ENCODE measurements around the gene ADAM23. TPM values are rescaled to one million over a fixed set of nuclear protein-coding genes. Genes with fewer than 3 reads are reported as not detected.

ADAM23 gene
- total RNA-seq, 1 experiment from 2014 or later: 24.6 TPM

- ChIA-PET CTCF (no interaction called here), POLR2A (no interaction called here)
- H3K9me3 Mint-ChIP-seq: no peaks in the 10 kb centered on the region
- DNase-seq (ENCODE audit: low spot score) (no peak), ATAC-seq (no peak)
- no peak overlapping the region for H3K27ac Mint-ChIP-seq
- H3K36me3 Mint-ChIP-seq: no peaks in the 10 kb centered on the region
- no peaks in the 10 kb centered on the region for H3K27me3 Mint-ChIP-seq (ENCODE audit: low read depth)
- no peak overlapping the region for H3K4me3 Mint-ChIP-seq
- TF ChIP-seq ZNF317 (CRISPR knock-in tag; IDR thresholded peaks at IDR 0.05; ENCODE audit: borderline replicate concordance, low read depth) (no peak), IRF2 (CRISPR knock-in tag; IDR thresholded peaks at IDR 0.05; ENCODE audit: borderline replicate concordance, low read depth) (no peak), TEAD1 (CRISPR knock-in tag; IDR thresholded peaks at IDR 0.05) (no peak), ZNF416 (CRISPR knock-in tag; IDR thresholded peaks at IDR 0.05) (no peak), TP53 (CRISPR knock-in tag; IDR thresholded peaks at IDR 0.05) (no peak), STAT6 (CRISPR knock-in tag; conservative IDR thresholded peaks at IDR 0.05; ENCODE audit: low read depth) (no peak), MYBL2 (CRISPR knock-in tag; IDR thresholded peaks at IDR 0.05) (no peak), HMGA2 (CRISPR knock-in tag; IDR thresholded peaks at IDR 0.05) (no peak), ZNF396 (CRISPR knock-in tag; IDR thresholded peaks at IDR 0.05; ENCODE audit: borderline replicate concordance) (no peak), CTCF (IDR thresholded peaks at IDR 0.05) (no peak), ESRRA (CRISPR knock-in tag; IDR thresholded peaks at IDR 0.05; ENCODE audit: borderline replicate concordance) (no peak), PRRX2 (CRISPR knock-in tag; IDR thresholded peaks at IDR 0.05) (no peak)
- TF ChIP-seq, protein P1, sequence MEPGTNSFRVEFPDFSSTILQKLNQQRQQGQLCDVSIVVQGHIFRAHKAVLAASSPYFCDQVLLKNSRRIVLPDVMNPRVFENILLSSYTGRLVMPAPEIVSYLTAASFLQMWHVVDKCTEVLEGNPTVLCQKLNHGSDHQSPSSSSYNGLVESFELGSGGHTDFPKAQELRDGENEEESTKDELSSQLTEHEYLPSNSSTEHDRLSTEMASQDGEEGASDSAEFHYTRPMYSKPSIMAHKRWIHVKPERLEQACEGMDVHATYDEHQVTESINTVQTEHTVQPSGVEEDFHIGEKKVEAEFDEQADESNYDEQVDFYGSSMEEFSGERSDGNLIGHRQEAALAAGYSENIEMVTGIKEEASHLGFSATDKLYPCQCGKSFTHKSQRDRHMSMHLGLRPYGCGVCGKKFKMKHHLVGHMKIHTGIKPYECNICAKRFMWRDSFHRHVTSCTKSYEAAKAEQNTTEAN (CRISPR knock-in tag; IDR thresholded peaks at IDR 0.05): no peak
- TF ChIP-seq, protein P2, sequence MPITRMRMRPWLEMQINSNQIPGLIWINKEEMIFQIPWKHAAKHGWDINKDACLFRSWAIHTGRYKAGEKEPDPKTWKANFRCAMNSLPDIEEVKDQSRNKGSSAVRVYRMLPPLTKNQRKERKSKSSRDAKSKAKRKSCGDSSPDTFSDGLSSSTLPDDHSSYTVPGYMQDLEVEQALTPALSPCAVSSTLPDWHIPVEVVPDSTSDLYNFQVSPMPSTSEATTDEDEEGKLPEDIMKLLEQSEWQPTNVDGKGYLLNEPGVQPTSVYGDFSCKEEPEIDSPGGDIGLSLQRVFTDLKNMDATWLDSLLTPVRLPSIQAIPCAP (CRISPR knock-in tag; IDR thresholded peaks at IDR 0.05): no peak
- TF ChIP-seq, protein P3, sequence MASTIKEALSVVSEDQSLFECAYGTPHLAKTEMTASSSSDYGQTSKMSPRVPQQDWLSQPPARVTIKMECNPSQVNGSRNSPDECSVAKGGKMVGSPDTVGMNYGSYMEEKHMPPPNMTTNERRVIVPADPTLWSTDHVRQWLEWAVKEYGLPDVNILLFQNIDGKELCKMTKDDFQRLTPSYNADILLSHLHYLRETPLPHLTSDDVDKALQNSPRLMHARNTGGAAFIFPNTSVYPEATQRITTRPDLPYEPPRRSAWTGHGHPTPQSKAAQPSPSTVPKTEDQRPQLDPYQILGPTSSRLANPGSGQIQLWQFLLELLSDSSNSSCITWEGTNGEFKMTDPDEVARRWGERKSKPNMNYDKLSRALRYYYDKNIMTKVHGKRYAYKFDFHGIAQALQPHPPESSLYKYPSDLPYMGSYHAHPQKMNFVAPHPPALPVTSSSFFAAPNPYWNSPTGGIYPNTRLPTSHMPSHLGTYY (CRISPR knock-in tag; IDR thresholded peaks at IDR 0.05): no peak
- H3K4me1 Mint-ChIP-seq: no peaks in the 10 kb centered on the region
Observed at GRCh38 chr2:206563374-206563773, 120.0 kb downstream of the ADAM23 start.

- ATAC-seq (no peak), DNase-seq (ENCODE audit: low spot score) (no peak)
- Mint-ChIP-seq H3K27me3 (ENCODE audit: low read depth) (no peaks in the 10 kb centered on the region), H3K27ac (no peak overlapping the region), H3K4me1 (no peaks in the 10 kb centered on the region), H3K9me3 (no peaks in the 10 kb centered on the region), H3K36me3 (no peaks in the 10 kb centered on the region), H3K4me3 (no peak overlapping the region)
- CTCF ChIA-PET: interaction anchor here (0.7 kb wide), 1 partner anchor 174 kb away, joined by 4 read pairs; no protein-coding TSS in a partner anchor
- TF ChIP-seq CREB1 (CRISPR knock-in tag; IDR thresholded peaks at IDR 0.05): no peak
- no peak for TF ChIP-seq E2F1 (CRISPR knock-in tag; IDR thresholded peaks at IDR 0.05)
- no peak for TF ChIP-seq NR1H2 (CRISPR knock-in tag; IDR thresholded peaks at IDR 0.05)
- no peak for TF ChIP-seq KAT7 (CRISPR knock-in tag; IDR thresholded peaks at IDR 0.05; ENCODE audit: borderline replicate concordance)
- POLR2A ChIA-PET: no interaction called here
Observed at GRCh38 chr2:206565666-206566065, 122.3 kb downstream of the ADAM23 start.

Measured in WTC11 (cell line).